Measurements from ENCODE around the gene BRCA1. TPM values are rescaled to one million over a fixed set of nuclear protein-coding genes. Genes with fewer than 3 reads are reported as not detected.
"Not testable (repeated sequence)": the region's sequence is repeated elsewhere in the genome, so short reads cannot be mapped to it uniquely, and the experiment has no call there.

Gene BRCA1
- total RNA-seq, 1 donor from 2014 or later = 56.5 TPM

GRCh38 chr17:43006639-43007551 lies 118.3 kb downstream of the BRCA1 start, which contains the start of gene IFI35:
IFI35 (plus strand) TSS chr17:43006784; CDS start chr17:43006948, 164 bp downstream.
- intact Hi-C loops (cut with micrococcal nuclease) = loop anchor here (1.0 to 2.0 kb wide), 7 partner anchors 9 to 353 kb away; partner anchors contain the start of genes AARSD1, BRCA1, PTGES3L and RPL27

GRCh38 chr17:43003542-43004172 lies 121.5 kb downstream of the BRCA1 start:
- intact Hi-C loops (cut with micrococcal nuclease) = no loop called here

GRCh38 chr17:43000894-43001293 lies 124.3 kb downstream of the BRCA1 start:
- intact Hi-C loops (cut with micrococcal nuclease) = not testable (repeated sequence)

- intact Hi-C loops (cut with micrococcal nuclease) = loop anchor here (2.0 kb wide), 2 partner anchors 362 to 390 kb away; partner anchors contain the start of genes RETREG3 and TUBG1
Observed at GRCh38 chr17:42999003-42999525, 126.1 kb downstream of the BRCA1 start.

GRCh38 chr17:42997984-42998938 lies 126.9 kb downstream of the BRCA1 start, which contains the start of gene RPL27:
RPL27 (plus strand) TSS chr17:42998419; CDS start chr17:42998751, 332 bp downstream.
- intact Hi-C loops (cut with micrococcal nuclease) = loop anchor here (1.0 to 2.0 kb wide), 15 partner anchors 8 to 485 kb away; partner anchors contain the start of genes AARSD1, BECN1, BRCA1 and DHX8

GRCh38 chr17:42997390-42997983 lies 127.7 kb downstream of the BRCA1 start:
- intact Hi-C loops (cut with micrococcal nuclease) = loop anchor here (1.0 kb wide), 1 partner anchor 320 kb away; no protein-coding TSS in a partner anchor

Other genes with a start within 250 kb of the BRCA1 start
- gene G6PC1, start 224.6 kb downstream of the BRCA1 start, total RNA-seq = not detected in 2 replicates
- 41.2 and 51.5 TPM in 2 replicates for gene AARSD1, start 160.9 kb downstream of the BRCA1 start, total RNA-seq
- 0.63 and 0.81 TPM in 2 replicates for gene PTGES3L, start 145.3 kb downstream of the BRCA1 start, total RNA-seq
- 17.4 and 17.8 TPM in 2 replicates for gene RUNDC1, start 144.8 kb downstream of the BRCA1 start, total RNA-seq
- gene RPL27, start 126.9 kb downstream of the BRCA1 start, total RNA-seq = 816 and 851 TPM in 2 replicates
- gene IFI35, start 118.6 kb downstream of the BRCA1 start, total RNA-seq = 152 and 171 TPM in 2 replicates
- gene VAT1, start 103.0 kb downstream of the BRCA1 start, total RNA-seq = 10.7 and 11.6 TPM in 2 replicates
- not detected in 2 replicates for gene RND2, start 100.1 kb downstream of the BRCA1 start, total RNA-seq
- gene NBR1, start 45.9 kb upstream of the BRCA1 start, total RNA-seq = 65.7 and 69.1 TPM in 2 replicates
- 18.0 and 20.6 TPM in 2 replicates for gene TMEM106A, start 86.5 kb upstream of the BRCA1 start, total RNA-seq
- gene CCDC200, start 103.3 kb upstream of the BRCA1 start, total RNA-seq = 0.39 and 0.47 TPM in 2 replicates
- gene RNU2-1, start 108.6 kb upstream of the BRCA1 start, total RNA-seq = 6,239 and 6,244 TPM in 2 replicates